ENCODE results near the gene UBC. TPM values are rescaled to one million over a fixed set of nuclear protein-coding genes. Genes with fewer than 3 reads are reported as not detected.
"Not testable (repeated sequence)": the region's sequence is repeated elsewhere in the genome, so short reads cannot be mapped to it uniquely, and the experiment has no call there.

UBC gene
- polyA plus RNA-seq, 1 donor, result 802 TPM

DNA sequence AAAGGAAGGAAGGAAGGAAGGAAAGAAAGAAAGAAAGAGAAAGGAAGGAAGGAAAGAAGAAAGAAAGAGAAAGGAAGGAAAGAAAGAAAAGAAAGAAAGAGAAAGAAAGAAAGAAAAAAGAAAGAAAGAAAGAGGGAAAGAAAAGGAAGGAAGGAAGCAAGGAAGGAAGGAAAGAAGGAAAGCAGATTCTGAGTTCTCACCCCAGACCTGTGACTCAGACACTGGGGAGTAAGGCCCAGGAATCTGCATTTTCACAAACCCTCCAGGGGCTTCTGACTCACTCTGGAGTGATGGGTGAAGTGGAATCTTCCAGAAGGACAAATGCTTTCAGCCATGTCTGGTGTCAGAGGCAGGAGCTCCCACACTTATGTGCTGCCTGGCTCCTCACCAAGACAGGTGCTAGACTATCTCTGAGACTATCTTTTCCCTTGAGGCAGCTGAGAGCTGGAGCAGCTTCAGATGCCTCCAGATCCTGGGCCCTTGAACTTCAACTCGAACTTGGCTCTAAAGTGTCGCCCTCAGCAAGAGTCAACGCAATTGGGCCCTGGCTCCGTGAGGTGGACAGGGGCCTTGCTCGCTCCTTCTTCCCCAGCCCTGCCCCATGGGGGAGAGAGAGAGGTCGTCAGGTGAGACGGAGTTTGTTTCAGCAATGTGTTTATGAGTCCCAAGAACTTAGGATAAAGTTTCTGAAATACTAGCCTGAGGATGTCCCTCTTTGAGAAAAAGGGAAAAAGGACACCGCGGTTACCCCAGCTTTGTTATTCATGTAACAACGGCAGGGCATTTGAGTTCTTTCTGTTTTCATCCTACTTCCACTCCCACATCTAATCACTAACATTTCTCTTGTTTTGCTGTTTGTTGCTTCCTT, 31.0 kb downstream of the UBC start:
- no peak for DNase-seq

- DNase-seq, result no peak
Measured at GRCh38 chr12:124881123-124881522, 33.3 kb downstream of the UBC start.

GRCh38 chr12:124880335-124880734, 34.1 kb downstream of the UBC start:
- not testable (repeated sequence) for DNase-seq

GRCh38 chr12:124878795-124879516, 35.5 kb downstream of the UBC start:
- no peak for DNase-seq

- DNase-seq, result no peak
Measured at GRCh38 chr12:124877423-124877822, 37.0 kb downstream of the UBC start.

GRCh38 chr12:124876171-124876570, 38.3 kb downstream of the UBC start:
- DNase-seq, result no peak

DNA sequence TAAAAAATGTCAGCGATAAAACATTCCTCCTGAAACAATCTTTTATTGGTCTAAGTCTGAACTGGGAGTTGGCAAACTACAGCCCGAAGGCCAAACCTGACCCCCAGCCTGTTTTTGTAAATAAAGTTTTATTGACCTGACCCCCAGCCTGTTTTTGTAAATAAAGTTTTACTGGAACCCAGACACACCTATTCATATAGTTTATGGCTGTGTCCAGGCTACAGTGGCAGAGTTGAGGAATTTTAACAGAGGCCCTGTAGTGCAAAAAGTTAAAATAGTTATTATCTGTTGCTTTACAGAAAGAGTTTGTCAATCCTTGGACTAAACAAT, 38.7 kb downstream of the UBC start:
- DNase-seq, result no peak

GRCh38 chr12:124874988-124875802, 39.3 kb downstream of the UBC start:
- no peak for DNase-seq

- no peak for DNase-seq
Measured at GRCh38 chr12:124874188-124874587, 40.3 kb downstream of the UBC start.

DNA sequence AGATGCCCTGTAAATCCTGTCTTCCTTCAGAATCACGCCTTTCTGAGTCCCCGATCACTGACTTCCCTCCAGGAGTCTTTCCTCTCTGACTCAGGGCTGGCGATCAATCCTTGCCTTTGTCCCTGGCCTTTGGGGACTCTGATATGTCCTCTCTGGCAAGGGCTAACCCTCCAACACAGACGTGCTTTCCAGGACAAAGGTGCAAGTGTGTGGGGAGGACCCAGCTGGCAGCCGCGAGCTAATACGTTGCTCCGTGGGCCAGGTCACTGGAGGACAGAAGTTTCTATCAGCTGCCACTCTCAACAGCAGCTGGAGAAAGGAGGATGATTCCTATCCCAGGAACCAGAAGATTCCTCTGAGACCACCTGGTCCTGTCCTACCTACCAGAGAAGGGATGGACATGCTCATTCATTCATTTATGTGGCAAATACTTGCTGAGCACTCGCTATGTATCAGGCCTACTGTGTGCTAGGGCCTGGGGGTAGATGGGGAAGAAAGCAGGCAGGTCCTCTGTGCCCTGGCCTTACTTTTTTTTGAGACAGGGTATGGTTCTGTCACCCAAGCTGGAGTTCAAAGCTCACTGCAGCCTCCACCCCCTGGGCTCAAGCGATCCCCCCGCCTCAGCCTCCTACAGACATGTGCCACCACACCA, 42.3 kb downstream of the UBC start:
- no peak for DNase-seq

DNA sequence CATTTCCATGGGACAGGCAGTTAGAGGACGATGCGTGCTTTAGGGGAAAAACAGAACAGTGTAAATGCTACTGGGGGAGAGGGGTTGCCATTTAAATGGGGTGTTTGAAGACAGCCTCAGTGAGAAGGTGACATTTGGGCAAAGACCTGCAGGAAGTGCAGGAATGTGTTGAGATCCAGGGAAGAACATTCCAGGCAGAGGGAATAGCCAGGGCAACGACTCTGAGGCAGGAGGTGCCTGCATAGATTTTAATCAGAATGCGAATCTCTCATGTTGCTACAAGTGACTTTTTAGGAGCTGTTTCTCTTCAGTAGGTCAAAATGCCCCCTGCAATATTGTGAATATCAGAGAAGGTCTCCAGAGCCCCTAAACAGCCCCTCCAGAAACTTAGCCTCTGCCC, 43.2 kb downstream of the UBC start:
- no peak for DNase-seq

DNA sequence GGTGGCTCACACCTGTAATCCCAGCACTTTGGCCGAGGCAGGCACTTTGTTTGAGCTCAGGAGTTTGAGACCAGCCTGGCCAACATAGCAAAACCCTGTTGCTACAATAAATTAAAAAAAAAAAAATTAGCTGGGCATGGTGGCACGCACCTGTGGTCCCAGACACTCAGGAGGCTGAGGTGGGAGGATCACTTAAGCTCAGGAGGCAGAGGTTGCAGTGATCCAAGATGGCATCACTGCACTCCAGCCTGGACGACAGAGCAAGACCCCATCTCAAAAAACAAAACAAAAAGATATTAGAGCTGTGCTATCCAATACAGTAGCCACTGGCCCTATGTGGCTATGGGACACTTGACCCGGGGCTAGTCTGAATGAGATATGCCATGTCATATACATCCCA, 43.9 kb downstream of the UBC start:
- no peak for DNase-seq

- no peak for DNase-seq
Measured at GRCh38 chr12:124869059-124869665, 45.3 kb downstream of the UBC start.

DNA sequence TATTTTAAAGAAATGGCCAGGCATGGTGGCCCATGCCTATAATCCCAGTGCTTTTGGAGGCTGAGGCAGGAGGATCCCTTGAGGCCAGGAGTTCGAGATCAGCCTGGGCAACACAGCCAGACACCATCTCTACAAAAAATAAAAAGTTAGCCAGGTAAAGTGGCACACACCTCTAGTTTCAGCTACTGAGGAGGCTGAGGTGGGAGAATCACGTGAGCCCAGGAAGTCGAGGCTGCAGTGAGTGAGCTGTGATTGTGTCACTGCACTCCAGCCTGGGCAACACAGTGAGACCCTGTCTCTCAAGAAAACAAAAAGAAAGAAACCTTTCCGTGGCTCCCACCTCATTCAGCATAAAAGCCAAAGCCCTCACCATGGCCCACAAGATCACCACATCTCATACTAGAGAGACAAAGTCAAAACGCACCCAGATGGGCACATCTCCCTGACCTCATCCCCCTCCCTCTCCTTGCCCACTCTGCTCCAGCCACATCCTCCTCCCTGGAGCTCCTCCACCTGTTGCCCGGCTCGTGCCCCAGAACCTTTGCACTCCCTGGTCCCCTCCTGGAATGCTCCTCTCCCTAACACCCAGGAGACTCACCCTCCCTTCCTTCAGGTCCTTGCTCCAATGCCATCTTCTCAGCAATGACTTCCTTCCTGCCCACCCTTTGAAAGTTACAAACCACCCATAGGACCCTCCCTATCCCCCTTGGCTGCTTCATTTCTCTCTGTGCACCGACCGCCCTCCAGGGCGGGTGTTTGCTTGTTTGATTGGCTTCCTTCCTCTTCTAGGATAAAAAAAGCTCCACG, 46.0 kb downstream of the UBC start:
- DNase-seq, result no peak

DNA sequence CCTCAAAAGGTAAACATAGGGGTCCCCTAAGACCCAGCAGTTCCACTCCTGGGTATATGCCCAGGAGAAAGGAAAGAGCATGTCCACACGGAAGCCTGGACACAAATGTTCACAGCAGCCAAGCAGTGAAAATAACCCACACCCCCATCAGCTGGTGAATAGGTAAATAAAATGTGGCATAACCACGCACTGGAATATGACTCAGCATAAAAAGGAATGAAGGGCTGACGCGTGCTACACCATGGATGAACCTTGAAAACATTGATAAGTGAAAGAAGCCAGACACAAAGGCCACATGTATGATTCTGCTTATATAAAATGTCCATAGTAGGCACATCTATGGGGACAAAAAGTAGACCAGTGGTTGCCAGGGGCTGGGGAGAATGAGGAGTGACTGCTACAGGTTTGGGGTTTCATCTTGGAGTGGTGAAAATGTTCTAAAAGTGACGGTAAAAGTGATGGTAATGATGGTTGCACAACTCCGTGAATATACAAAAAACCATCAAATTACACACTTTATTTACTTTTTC, 47.0 kb downstream of the UBC start:
- DNase-seq, result no peak

DNA sequence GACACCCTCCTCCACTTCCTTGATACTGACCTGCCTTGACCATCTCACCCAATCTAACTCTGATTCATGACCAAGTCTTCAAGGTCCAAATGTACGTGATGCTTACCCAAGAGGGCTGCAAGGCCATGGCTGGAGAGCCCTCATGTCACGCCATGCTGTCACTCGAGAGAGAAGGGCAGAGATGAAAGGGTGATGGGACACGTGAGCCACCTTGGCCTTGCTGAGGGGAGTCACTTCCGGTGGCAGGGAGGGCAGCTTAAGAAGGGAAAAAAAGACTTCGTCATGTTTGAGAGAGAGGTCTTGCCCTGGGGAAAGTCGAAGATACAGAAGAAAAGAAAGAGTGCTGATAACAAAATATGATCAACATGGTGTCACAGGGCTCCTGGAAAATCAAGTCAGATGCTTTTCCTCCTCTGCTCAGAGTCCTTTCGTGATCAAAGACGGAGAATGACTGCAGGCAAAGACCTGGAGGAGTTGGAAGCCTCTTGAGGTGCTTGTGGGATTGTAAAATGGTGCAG, 47.5 kb downstream of the UBC start:
- no peak for DNase-seq

GRCh38 chr12:124866195-124866882, 48.1 kb downstream of the UBC start:
- no peak for DNase-seq

DNA sequence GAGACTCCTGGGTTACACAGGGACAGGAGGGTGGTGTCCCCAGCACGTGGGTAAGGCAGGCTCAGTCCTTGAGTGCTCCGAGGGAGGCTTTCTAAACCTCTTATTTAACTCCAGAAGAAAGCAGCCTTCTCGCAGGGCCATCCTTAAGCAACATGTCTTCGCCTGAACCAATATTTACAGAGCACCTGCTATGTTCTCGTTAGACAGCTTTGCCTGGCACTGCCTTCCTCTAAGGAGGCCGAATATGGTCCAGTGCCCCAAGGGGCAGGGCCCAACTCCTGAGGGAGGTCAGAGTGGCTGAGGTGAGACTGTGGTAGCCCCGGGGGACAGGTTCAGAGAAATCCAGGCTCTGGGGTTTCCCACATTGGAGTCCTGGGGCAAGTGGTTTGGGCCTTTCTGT, 48.7 kb downstream of the UBC start:
- no peak for DNase-seq

GRCh38 chr12:124864326-124864752, 50.1 kb downstream of the UBC start:
- no peak for DNase-seq

All from hindlimb muscle (tissue), 1 donor.